HG03135 (cell line): Measurements from ENCODE around the gene MLPH.

Source experiments
- ATAC-seq: cut with Tn5 transposase; IDR thresholded peaks from one replicate; pipeline ENCODE4 v1.9.1; 2021; ENCODE audit warnings: mild to moderate bottlenecking, moderate library complexity; ENCODE audit not compliant: unreplicated experiment

Gene MLPH, protein sequence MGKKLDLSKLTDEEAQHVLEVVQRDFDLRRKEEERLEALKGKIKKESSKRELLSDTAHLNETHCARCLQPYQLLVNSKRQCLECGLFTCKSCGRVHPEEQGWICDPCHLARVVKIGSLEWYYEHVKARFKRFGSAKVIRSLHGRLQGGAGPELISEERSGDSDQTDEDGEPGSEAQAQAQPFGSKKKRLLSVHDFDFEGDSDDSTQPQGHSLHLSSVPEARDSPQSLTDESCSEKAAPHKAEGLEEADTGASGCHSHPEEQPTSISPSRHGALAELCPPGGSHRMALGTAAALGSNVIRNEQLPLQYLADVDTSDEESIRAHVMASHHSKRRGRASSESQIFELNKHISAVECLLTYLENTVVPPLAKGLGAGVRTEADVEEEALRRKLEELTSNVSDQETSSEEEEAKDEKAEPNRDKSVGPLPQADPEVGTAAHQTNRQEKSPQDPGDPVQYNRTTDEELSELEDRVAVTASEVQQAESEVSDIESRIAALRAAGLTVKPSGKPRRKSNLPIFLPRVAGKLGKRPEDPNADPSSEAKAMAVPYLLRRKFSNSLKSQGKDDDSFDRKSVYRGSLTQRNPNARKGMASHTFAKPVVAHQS

DNA sequence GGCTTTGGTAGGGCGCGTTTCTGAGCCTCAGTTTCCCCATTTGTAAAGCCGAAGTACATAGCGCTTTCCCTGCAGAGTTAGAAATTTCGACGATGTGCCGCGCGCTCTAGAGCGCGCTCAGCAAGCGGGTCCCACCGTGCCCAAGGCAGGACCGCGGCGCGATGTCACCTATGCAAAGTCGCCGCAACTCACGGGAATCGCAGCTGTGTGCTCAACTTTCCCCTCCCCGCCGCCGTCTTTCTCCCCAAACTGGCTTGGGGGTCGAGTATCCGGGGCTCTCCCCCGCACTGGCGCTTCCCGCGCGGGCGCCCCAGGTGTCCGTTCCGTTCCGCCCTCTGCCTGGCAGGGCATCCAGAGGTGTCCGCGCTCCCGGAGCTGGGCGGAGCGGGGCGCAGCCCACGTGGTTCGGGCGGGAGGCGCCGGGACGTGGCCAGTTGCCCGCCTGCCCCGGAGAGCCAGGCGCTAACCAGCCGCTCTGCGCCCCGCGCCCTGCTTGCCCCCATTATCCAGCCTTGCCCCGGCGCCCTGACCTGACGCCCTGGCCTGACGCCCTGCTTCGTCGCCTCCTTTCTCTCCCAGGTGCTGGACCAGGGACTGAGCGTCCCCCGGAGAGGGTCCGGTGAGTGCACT lies at the start of gene MLPH:
TSS of gene MLPH (plus strand) at position 433 of the 630 bp plus-strand sequence. CDS start 6,176 bp downstream, outside the sequence.
- ATAC-seq, result no peak

- ATAC-seq, result no peak
Measured at GRCh38 chr2:237437566-237437965, 49.5 kb upstream of the MLPH start.

GRCh38 chr2:237438080-237438940 lies 48.7 kb upstream of the MLPH start:
- no peak for ATAC-seq

DNA sequence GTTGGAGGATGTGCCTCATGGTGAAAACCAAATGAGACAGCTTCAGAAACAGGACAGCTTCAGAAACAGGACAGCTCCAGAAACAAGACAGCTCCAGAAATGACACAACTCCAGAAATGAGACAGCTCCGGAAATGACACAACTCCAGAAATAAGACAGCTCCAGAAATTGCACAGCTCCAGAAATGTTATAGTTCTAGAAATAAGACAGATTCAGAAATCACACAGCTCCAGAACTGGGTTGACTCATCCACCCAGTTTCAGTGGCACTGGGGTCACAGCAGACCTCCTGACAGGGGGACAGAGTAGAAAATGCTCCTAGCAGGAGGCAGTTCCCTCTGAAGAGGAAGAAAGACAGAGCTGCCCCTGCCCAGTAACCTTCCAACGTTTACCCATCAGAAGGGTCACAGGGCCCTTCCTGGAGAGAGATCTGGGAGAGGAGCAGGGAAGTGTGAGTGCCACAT lies 46.2 kb upstream of the MLPH start:
- no peak for ATAC-seq

DNA sequence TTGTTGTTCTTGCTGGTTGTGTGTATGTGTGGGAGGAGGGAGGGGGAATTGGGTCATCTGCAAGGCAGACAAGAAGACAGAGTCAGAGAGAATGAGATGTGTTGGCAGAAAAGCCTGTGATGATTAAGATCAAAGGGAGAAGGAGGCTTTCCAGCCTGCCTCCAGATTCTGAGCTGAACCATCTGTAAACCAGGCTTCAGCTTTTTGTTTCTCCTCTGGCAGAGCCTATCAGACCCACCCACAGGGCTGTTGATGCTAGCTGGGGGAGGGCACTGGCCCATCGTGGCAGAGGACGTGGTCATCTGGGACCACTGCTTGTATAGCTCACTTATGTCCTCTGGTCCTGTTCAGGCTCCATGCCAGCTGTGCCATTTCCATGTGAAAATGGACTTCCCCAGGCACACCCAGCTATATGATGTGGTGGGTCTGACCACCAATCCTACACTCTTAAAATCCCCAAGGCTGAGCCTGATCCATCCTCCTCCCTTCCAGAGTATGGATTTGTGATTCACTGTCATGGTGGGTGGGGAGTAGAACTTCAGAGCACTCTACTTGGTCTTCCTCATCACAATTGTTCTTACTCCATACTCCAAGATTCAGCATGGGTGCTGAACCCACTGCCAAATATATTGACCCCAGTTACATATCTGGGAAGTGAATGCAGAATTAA lies 45.3 kb upstream of the MLPH start:
- no peak for ATAC-seq

DNA sequence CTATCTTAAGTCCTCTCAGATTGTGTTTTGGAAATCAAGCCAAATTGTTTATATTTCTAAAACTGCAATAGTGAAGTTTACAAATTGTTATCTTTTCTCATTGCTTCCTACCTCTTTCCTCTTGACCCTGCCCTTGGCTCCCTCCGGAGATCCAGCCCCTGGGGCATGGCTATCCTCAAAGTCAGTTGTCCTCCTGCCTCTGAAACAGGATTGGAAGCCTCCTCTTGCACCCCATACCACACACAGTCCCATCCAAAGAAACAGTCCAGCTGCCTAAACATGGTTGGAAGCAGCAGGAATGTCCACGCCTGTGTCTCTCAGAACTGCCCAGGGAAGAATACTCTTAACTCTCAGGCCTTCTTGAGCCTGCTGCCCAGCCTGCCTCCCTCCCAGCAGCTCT lies 43.0 kb upstream of the MLPH start:
- ATAC-seq, result no peak

- ATAC-seq, result no peak
Measured at GRCh38 chr2:237445611-237446337, 41.3 kb upstream of the MLPH start.

DNA sequence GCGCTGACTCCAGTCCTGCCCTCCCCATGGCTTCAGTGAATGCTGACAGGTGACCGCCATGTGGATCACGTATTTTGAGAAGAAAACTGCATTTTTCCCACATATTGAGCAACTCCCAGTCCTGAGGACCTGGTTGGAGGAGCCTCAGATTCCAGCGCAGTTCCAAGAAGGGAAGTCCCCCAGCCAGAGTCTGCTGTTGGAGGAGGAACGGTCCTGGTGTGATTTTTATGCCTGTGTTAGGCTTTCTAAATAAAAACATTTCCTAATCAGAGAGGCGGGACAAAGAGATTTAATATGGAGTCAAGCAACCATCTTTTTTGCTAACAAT lies 40.7 kb upstream of the MLPH start:
- ATAC-seq, result no peak

GRCh38 chr2:237447496-237447895 lies 39.6 kb upstream of the MLPH start:
- no peak for ATAC-seq

DNA sequence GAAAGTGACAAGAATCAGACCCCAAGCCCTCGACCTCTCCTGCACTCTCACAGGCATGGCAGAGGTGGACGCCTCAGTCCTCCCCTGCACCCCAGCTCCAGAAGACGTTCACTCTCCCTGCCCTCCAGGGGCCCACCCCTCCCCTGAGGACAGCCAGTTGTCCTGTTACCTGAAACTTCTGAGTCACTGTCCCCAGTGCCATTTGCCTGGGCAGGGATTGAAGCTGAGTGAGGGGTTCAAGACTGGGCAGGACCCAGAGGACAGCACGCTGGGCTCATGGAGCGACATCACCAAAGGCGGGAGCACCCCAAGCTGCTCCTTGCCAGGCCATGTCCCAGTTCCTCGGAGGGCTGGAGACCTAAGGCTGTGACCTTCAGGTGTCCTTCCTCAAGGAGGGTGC lies 38.9 kb upstream of the MLPH start:
- ATAC-seq, result no peak

- no peak for ATAC-seq
Measured at GRCh38 chr2:237448626-237449025, 38.4 kb upstream of the MLPH start.

GRCh38 chr2:237449193-237449881 lies 37.7 kb upstream of the MLPH start:
- no peak for ATAC-seq

DNA sequence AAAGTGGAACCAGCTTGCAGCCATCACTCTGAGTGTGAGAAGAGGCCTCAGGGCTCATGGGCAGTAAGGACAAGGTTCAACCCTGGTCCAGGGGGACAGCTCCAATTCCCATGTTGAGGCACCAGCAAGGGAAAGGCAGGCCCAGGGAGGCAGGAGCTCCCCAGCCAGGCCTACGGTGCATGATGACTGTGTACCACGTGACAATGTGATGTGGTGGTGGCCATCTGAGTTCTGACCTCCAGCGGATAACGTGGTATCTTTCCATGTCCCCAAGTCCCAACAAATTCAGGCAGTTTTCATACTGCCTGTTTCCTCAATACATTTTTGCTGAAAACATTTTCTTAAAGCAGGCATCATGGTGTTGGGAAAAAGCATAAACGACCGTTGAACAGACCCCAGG lies 36.9 kb upstream of the MLPH start:
- ATAC-seq, result no peak

- no peak for ATAC-seq
Measured at GRCh38 chr2:237450583-237450982, 36.5 kb upstream of the MLPH start.

DNA sequence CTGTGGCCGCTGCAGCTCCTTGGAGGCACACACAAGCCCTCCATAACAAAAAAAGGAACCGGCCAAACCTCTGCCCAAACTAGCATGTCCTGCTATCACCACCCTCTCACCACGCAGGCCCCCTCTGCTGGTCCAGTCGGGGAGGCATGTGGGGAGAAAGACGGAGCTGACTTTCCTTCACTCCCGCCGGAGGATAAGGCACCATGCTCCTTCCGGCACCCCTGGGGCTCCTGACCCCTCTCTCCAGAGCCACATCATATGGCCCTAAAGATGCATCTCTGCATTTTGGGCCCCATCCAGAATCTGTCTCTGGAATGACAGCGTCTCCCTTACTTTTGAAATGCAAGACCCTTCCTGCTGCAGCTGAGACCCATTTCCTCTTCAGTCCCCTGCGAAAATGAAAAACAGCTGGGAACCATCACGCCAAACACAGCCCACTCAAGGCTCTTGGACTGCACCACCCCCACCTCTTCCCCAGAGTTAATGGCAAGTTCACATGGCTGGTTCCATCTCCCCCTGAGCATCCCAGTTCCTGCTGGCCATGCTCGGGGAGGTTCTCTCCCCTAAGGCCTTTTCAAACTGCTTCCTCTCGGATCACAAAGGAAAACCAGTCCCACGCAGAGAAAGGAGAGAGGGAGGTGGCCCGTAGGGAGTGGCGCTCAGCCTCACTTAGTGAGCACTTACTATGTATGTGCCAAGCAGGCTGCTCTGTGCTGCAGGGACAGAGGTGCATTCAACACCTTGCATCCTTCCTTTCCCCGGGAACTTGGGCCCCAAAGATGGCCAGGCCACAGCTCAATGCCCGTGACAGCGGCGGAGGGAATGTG lies 35.2 kb upstream of the MLPH start:
- no peak for ATAC-seq

DNA sequence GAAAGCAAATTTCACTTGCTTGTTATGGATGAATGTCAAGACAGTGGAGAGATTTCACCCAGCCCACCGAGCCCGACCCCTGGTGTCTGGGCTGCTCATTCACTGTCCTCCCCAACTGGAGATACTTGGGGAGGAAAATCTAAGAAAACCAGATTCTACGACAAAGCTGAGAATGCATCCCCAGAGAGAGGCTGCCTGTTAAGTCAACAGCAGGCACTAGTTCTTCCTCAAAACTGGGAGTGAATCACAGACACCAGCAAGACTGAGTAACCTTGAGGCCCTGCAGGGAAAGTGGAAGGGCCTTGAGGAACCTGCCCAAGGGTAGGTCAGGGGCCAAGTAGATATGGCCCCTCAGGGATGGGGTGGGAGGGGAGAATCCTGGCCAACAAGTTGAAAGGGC lies 34.2 kb upstream of the MLPH start:
- no peak for ATAC-seq

DNA sequence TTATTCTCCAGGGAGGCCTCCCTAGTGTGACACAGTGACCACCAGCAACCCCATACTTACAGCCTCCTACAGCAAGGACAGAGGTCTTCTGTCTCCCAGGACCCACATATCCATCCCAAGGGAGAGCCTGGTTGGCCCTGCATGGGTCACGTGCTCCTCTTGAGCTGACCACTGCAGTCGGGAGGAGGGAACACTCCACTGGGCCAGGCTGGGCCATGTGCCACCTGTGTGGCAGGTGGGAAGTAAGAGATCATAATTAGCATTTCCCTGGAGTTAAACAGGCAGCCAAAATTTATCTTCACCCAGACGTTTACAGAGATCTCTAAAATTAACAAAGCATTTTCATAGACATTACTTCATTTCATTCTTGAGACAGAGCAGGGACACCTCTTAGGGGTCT lies 33.4 kb upstream of the MLPH start:
- no peak for ATAC-seq

GRCh38 chr2:237455764-237456163 lies 31.3 kb upstream of the MLPH start:
- no peak for ATAC-seq
